ENCODE measurements around the gene MIA2.

The MIA2 gene

DNA sequence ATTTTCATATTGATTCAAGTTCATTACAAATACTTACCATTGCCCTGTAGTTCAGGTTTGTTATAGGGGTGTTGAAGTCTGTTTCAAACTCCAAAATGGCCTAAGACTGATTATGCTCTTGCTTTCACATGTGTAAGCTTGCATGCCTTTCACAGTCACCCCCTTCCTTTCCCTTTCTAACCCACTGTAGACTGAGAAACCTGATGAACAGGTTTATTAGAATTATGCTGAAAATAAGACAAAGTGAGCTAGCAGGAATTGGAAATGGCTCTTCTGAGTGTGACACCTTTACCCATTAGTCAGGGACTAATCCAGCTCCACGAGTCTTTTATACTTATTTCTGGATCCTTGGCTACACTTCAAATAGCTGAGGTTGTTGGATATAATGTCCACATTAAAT, 159.6 kb downstream of the MIA2 start:
- no peak overlapping the region for H3K4me3 ChIP-seq (ENCODE audit: low read length)
- TF ChIP-seq, protein P1, sequence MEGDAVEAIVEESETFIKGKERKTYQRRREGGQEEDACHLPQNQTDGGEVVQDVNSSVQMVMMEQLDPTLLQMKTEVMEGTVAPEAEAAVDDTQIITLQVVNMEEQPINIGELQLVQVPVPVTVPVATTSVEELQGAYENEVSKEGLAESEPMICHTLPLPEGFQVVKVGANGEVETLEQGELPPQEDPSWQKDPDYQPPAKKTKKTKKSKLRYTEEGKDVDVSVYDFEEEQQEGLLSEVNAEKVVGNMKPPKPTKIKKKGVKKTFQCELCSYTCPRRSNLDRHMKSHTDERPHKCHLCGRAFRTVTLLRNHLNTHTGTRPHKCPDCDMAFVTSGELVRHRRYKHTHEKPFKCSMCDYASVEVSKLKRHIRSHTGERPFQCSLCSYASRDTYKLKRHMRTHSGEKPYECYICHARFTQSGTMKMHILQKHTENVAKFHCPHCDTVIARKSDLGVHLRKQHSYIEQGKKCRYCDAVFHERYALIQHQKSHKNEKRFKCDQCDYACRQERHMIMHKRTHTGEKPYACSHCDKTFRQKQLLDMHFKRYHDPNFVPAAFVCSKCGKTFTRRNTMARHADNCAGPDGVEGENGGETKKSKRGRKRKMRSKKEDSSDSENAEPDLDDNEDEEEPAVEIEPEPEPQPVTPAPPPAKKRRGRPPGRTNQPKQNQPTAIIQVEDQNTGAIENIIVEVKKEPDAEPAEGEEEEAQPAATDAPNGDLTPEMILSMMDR (IDR thresholded peaks at IDR 0.05; ENCODE audit: low read depth, low read length, poor library complexity, severe bottlenecking): no peak
- no peak for TF ChIP-seq EZH2phosphoT487 (IDR thresholded peaks at IDR 0.05; ENCODE audit: borderline replicate concordance, low read length)
- no peak overlapping the region for H3K4me2 ChIP-seq (ENCODE audit: low read length)
- H3K9me2 ChIP-seq (replicated peaks; ENCODE audit: control insufficient read depth, low read length): no peaks in the 10 kb centered on the region
- no peaks in the 10 kb centered on the region for H4K20me1 ChIP-seq (ENCODE audit: control insufficient read depth, insufficient read depth, low read depth, low read length)
- no peaks in the 10 kb centered on the region for H3K27me3 ChIP-seq (ENCODE audit: control insufficient read depth, low read length)
- no peaks in the 10 kb centered on the region for H3K9me3 ChIP-seq (ENCODE audit: control insufficient read depth, insufficient read depth, low read length)
- no peaks in the 10 kb centered on the region for H3K79me2 ChIP-seq (ENCODE audit: control insufficient read depth, low read length)
- H3K4me1 ChIP-seq (ENCODE audit: control insufficient read depth, low read length): no peaks in the 10 kb centered on the region
- H3K27ac ChIP-seq (ENCODE audit: low read depth, low read length): no peak overlapping the region
- peaks cover 13% of the 10 kb centered on the region for H3K36me3 ChIP-seq (ENCODE audit: control insufficient read depth, low read length)
- no peaks in the 10 kb centered on the region; the same call in 1 of the 2 replicates for H3F3A ChIP-seq (ENCODE audit: control insufficient read depth, insufficient read depth)

DNA sequence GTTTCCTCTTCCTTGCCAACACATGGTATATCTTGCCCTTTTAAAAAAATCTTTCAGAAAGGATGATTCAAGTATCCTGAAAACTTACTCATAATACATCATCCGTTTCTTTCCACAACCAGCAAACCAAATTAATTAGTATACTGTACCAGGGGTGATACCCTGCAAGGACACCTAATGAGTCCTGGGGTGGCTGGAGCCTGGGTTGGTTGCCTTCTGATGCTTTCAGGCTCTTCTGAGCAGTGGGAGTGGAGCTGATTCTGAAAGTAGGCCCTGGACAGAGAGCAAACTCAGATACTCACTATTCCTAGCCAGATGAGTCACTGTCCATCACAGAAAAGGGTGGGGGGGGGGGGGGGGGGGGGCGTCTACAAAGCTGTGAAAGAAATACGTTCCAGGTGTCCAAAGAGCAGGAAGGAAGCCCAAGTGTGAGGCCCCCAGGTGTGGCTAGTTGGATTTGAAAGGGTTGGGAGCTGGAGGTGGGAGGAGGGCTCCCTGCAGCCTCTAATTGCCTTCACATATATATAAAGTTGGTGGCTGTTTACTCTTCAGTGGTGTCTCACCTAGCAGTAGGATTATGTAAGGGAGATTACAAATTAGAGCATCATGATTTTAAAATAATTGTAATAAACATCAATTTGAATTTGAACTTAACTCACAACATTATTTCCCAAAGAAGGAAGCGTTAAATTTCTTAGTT, 162.0 kb downstream of the MIA2 start:
- H3K9me3 ChIP-seq (ENCODE audit: control insufficient read depth, insufficient read depth, low read length): no peaks in the 10 kb centered on the region
- H3K4me1 ChIP-seq (ENCODE audit: control insufficient read depth, low read length): no peaks in the 10 kb centered on the region
- H3K27me3 ChIP-seq (ENCODE audit: control insufficient read depth, low read length): no peaks in the 10 kb centered on the region
- H3K36me3 ChIP-seq (ENCODE audit: control insufficient read depth, low read length): peaks cover 31% of the 10 kb centered on the region
- no peaks in the 10 kb centered on the region for H4K20me1 ChIP-seq (ENCODE audit: control insufficient read depth, insufficient read depth, low read depth, low read length)
- H3K4me3 ChIP-seq (ENCODE audit: low read length): no peak overlapping the region
- H3K9me2 ChIP-seq (replicated peaks; ENCODE audit: control insufficient read depth, low read length): no peaks in the 10 kb centered on the region
- H3K4me2 ChIP-seq (ENCODE audit: low read length): no peak overlapping the region
- no peaks in the 10 kb centered on the region; the same call in 1 of the 2 replicates for H3F3A ChIP-seq (ENCODE audit: control insufficient read depth, insufficient read depth)
- no peak overlapping the region for H3K27ac ChIP-seq (ENCODE audit: low read depth, low read length)
- no peaks in the 10 kb centered on the region for H3K79me2 ChIP-seq (ENCODE audit: control insufficient read depth, low read length)
- TF ChIP-seq, protein P1 (IDR thresholded peaks at IDR 0.05; ENCODE audit: low read depth, low read length, poor library complexity, severe bottlenecking): no peak
- no peak for TF ChIP-seq EZH2phosphoT487 (IDR thresholded peaks at IDR 0.05; ENCODE audit: borderline replicate concordance, low read length)

DNA sequence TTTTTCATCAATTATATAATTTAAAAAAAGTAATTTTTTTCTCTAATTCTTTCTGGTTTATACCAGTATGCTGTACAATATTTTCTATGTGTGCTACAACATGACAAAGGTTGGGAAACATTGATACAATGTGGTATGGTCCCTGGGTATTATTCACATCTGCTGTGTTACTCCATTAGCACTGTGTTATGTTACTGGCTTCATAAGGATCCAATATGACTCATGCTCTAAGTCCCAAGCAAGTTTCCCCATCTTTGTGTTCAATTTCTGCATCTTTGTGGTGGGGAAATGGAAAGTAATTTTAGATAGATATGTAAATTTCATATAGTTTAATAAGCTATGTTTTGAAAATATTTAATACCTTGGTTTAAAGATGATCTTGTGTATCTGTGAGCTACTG, 162.7 kb downstream of the MIA2 start:
- Histone ChIP-seq H3K36me3 (ENCODE audit: control insufficient read depth, low read length) (peaks cover 37% of the 10 kb centered on the region), H3K9me2 (replicated peaks; ENCODE audit: control insufficient read depth, low read length) (no peaks in the 10 kb centered on the region), H3K4me2 (ENCODE audit: low read length) (no peak overlapping the region), H3K9me3 (ENCODE audit: control insufficient read depth, insufficient read depth, low read length) (no peaks in the 10 kb centered on the region), H4K20me1 (ENCODE audit: control insufficient read depth, insufficient read depth, low read depth, low read length) (no peaks in the 10 kb centered on the region), H3K79me2 (ENCODE audit: control insufficient read depth, low read length) (0 out of 2 replicates have a peak, but pooled peaks cover under 1% of the 10 kb centered on the region), H3K27ac (ENCODE audit: low read depth, low read length) (no peak overlapping the region), H3K4me1 (ENCODE audit: control insufficient read depth, low read length) (no peaks in the 10 kb centered on the region), H3K4me3 (ENCODE audit: low read length) (no peak overlapping the region), H3F3A (ENCODE audit: control insufficient read depth, insufficient read depth) (no peaks in the 10 kb centered on the region; the same call in 1 of the 2 replicates), H3K27me3 (ENCODE audit: control insufficient read depth, low read length) (no peaks in the 10 kb centered on the region)
- TF ChIP-seq EZH2phosphoT487 (IDR thresholded peaks at IDR 0.05; ENCODE audit: borderline replicate concordance, low read length): no peak
- TF ChIP-seq, protein P1 (IDR thresholded peaks at IDR 0.05; ENCODE audit: low read depth, low read length, poor library complexity, severe bottlenecking): no peak
